Bone marrow (tissue), 2 donors: ENCODE data around the gene ZNF773.
A peak's percentile ranks its signal among the peaks of the same experiment; 100 is the strongest.
"Not testable (repeated sequence)": the region's sequence is repeated elsewhere in the genome, so short reads cannot be mapped to it uniquely, and the experiment has no call there.

Source experiments
- DNase-seq, 2 donors: peaks; one replicate each; lab custom pipeline; 2025; lab: John Stamatoyannopoulos, UW

ZNF773 gene

GRCh38 chr19:57499680-57500395 is at the start of gene ZNF773:
TSS of gene ZNF773 (plus strand) at chr19:57499938. CDS start at chr19:57500081, 143 bp downstream.
- peak; percentile 63 to 64 for DNase-seq

DNA sequence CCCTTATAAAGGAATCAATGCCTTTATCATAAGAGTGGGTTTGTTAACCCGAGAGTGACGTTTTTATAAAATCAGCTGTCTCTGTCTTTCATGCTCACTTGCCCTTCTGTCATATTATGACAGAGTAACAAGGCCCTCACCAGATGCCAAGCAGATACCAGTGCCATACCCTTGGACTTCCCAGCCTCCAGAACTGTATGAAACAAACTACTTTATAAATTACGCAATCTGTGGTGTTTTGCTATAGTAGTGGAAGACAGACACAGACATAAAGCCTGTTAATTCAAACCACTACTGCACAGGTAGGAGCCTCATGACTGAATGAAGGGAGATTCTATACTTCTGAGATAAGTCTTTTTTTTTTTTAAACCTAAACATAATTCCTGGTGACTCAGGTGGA is 47.4 kb upstream of the ZNF773 start:
- no peak for DNase-seq

DNA sequence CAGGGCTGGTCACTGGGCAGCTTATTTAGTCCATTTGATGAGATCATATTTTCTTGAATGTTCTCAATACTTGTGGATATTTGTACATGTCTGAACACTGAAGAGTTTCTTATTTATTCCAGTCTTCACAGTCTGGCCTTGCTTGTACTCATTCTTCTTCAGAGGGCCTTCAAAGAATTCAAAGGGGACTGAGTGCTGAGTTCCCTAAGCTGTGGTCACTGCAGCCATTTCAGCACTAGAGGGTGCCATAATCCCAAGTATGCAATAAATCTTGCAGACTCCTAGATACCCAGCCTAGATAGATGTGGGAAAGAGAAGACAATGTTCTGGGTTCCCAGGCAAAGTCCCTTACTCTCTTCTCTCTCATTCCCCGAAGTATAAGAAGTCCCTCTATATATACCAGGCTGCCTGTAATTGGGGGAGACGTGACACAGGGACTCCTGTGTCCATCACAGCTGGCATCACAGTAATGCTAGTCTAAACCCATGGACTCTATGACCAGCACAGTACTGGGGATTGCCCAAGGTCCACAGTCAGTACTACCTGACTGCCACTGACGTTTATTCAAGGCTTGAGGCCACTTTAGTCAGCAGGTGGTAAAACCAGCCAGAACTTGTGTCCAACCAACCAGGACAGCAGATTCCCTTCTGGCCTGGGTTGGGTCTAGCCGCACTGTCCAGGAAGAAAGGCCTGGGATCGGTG is 33.9 kb upstream of the ZNF773 start:
- peak in 1 of 2 donors; percentile 40 for DNase-seq

- no peak for DNase-seq
These were observed 33.2 kb upstream of the ZNF773 start for GRCh38 chr19:57466489-57466888.

DNA sequence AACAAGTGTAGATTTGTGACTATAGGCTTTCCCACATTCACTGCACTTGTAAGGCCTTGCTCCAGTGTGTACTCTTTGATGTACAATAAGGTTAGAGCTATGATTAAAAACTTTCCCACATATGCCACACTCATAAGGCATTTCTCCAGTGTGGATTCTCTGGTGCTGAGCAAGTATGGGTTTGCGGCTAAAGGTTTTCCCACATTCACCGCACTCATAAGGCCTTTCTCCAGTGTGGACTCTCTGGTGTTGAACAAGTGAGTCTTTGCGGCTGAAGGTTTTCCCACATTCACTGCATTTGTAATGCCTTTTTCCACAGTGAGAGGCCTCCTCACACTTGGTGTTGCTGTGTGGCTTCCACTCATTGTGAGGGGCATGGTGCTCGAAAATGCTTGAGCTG is 26.1 kb upstream of the ZNF773 start:
- DNase-seq = no peak

- DNase-seq = peak; percentile 56 to 93
These were observed 22.3 kb upstream of the ZNF773 start, which contains the start of gene ZNF772 for GRCh38 chr19:57477191-57478008. TSS of gene ZNF772 (minus strand) at chr19:57477566. CDS start at chr19:57477309, 257 bp downstream.

- DNase-seq = peak; percentile 54 to 73
These were observed 12.1 kb upstream of the ZNF773 start, which contains the start of gene ZNF419 for GRCh38 chr19:57487477-57488298. TSS of gene ZNF419 (plus strand) at chr19:57487750. CDS start at chr19:57487951, 201 bp downstream.

GRCh38 chr19:57488299-57488644 is 11.5 kb upstream of the ZNF773 start:
- not testable (repeated sequence) for DNase-seq

DNA sequence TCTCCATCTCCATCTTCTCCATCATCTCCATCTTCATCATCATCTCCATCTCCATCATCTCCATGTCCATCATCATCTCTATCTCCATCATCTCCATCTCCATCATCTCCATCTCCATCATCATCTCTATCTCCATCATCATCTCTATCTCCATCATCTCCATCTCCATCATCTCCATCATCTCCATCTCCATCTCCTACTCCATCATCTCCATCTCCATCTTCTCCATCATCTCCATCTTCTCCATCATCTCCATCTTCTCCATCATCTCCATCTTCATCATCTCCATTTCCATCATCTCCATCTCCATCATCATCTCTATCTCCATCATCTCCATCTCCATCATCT is 432 bp upstream of the ZNF773 start:
- not testable (repeated sequence) for DNase-seq

GRCh38 chr19:57500400-57500799 is 662 bp downstream of the ZNF773 start:
- DNase-seq = not testable (repeated sequence)

- DNase-seq = no peak
These were observed 6.4 kb downstream of the ZNF773 start for GRCh38 chr19:57506163-57506562.

DNA sequence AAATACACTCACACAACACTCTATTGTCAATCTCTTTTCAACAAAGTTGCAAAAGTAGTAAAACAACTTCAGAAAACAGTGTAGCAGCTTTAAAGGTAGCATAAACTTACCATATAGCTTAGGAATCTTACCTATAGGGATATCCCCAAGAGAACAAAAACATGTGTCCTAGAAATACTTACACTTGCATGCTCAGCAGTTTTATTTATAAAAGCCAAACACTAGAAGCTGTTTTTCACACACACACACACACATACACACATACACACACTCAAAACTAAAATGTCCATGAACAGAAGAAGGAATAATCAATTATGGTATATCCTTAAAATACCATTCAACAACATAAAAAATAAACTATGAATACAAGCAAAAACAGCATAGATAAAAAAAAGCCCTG is 11.7 kb downstream of the ZNF773 start:
- no peak for DNase-seq

DNA sequence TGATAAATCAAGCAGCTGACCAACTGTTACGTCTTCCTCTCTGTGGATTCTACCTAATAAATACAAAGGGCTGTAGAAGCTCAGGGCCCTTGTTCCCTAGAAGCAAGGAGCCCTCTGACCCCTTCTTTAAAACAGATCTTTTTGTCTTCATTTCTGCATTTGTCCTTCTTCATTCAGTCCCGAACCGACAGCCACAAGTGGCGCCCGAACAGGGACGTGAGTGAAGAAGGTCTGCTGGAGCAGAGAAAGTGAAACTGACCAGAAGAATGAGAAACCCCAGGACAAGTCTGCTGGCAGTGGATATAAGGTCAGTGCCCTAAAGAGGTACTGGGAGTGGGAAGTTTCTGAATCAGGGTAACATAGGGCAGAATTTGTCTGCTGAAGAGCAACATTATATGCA is 13.1 kb downstream of the ZNF773 start:
- DNase-seq = no peak

- no peak for DNase-seq
These were observed 15.5 kb downstream of the ZNF773 start for GRCh38 chr19:57515255-57515654.

DNA sequence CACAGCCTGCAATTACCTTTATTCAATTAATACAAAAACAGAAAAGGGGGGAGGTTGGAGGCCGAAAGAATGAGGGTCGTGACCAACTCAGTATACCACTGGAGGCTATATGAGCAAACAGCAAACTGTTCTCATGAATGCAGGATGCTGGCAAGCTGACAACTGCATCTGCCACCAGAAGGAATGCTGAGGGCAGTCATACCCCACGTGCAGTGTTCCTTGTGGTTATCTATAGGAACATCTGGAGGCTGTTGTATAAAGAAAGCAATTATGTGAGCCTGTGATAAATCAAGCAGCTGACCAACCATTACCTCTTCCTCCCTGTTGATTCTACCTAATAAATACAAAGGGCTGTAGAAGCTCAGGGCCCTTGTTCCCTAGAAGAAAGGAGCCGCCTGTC is 18.3 kb downstream of the ZNF773 start:
- DNase-seq = not testable (repeated sequence)

DNA sequence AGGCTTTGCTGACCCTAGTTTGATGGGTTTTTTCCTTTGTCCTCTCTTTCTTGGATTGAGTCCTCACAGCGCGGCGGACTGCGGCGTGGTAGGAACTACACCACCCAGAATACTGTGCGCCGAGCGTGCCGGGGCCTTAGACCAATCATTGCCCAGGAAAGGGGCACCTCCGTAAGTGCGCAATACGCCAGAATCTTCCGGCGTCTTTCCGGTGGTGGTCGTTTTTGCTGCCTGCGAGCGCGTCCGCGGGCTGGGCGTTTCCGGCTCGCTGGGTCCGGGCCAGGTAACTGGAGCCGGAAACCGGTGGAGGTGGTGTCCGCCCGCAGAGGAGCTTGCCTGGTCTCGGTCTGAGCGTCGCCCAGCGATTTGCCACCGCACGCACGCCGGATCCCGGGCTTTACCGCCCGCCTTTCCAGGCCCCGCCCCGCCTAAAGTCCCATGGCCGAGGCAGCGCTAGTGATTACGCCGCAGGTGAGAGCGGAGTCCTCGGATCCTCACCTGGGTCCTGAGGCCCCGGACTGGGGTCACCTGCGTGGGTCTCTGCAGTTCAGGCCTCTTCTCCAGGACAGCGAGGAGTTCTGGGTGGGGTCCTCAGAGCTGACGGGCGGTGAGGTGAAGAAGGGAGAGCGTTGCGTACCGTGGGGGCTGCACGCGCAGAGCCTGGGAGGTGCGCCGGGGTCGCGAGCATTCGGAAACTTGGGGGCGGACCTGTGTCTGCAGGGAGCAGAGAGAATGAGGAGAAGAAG is 27.6 kb downstream of the ZNF773 start, which contains the start of gene ZNF549:
ZNF549 (plus strand) TSS at position 221 of the 746 bp plus-strand sequence; CDS start at position 439, 218 bp downstream.
- DNase-seq = peak; percentile 43 to 68

- DNase-seq = no peak
These were observed 38.3 kb downstream of the ZNF773 start for GRCh38 chr19:57537953-57538547.

DNA sequence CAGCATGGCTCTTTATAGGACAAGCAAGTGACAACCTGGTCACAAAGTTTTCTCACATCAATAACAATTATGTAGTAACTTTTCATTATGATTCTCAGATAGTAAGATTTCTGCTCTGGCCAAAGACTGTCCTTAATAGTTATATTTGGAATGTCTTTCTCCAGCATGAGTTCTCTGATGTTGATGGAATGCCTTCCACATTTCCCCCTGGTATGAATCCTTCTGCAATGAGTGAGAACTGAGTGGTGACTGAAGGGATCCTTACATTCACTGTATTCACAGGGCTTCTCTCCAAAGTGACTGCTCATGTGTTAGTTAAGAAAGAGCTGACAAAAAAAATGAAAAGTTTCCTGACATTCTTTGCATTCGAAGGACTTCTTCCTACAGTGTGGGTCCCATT is 46.8 kb downstream of the ZNF773 start:
- no peak for DNase-seq

- DNase-seq = no peak
These were observed 52.7 kb downstream of the ZNF773 start for GRCh38 chr19:57552432-57552831.

- no peak for DNase-seq
These were observed 57.9 kb downstream of the ZNF773 start for GRCh38 chr19:57557659-57558058.
